NCI-H69 (cell line): ENCODE measurements around the gene REG3G.

Experiments used
- DNase-seq: peaks from one replicate; lab custom pipeline; 2025; lab: John Stamatoyannopoulos, UW

Gene REG3G

GRCh38 chr2:79025421-79025820, at the start of gene REG3G:
TSS of gene REG3G (plus strand) at chr2:79025702. CDS start at chr2:79026094, 392 bp downstream.
- no peak for DNase-seq

- no peak for DNase-seq
Observed at GRCh38 chr2:78977661-78978145, 47.8 kb upstream of the REG3G start.

- DNase-seq = no peak
Observed at GRCh38 chr2:78978340-78978739, 47.2 kb upstream of the REG3G start.

- peak; percentile 22 for DNase-seq
Observed at GRCh38 chr2:78979380-78980151, 45.9 kb upstream of the REG3G start.

GRCh38 chr2:78980152-78980465, 45.4 kb upstream of the REG3G start:
- no peak for DNase-seq

- no peak for DNase-seq
Observed at GRCh38 chr2:78980871-78981270, 44.6 kb upstream of the REG3G start.

- DNase-seq = no peak
Observed at GRCh38 chr2:78982638-78983330, 42.7 kb upstream of the REG3G start.

GRCh38 chr2:78984386-78984785, 41.1 kb upstream of the REG3G start:
- DNase-seq = no peak

- no peak for DNase-seq
Observed at GRCh38 chr2:78985558-78985957, 39.9 kb upstream of the REG3G start.

- DNase-seq = no peak
Observed at GRCh38 chr2:78989051-78989450, 36.5 kb upstream of the REG3G start.

- peak; percentile 39 for DNase-seq
Observed at GRCh38 chr2:78992451-78992806, 33.1 kb upstream of the REG3G start.

GRCh38 chr2:78992807-78993517, 32.5 kb upstream of the REG3G start:
- DNase-seq = peak; percentile 80

GRCh38 chr2:78993518-78994148, 31.9 kb upstream of the REG3G start:
- no peak for DNase-seq

- no peak for DNase-seq
Observed at GRCh38 chr2:78994789-78995188, 30.7 kb upstream of the REG3G start.

GRCh38 chr2:78999406-78999805, 26.1 kb upstream of the REG3G start:
- DNase-seq = peak; percentile 1

- no peak for DNase-seq
Observed at GRCh38 chr2:79000008-79000576, 25.4 kb upstream of the REG3G start.

- DNase-seq = no peak
Observed at GRCh38 chr2:79001285-79001684, 24.2 kb upstream of the REG3G start.

GRCh38 chr2:79004680-79005079, 20.8 kb upstream of the REG3G start:
- no peak for DNase-seq

- no peak for DNase-seq
Observed at GRCh38 chr2:79005216-79005615, 20.3 kb upstream of the REG3G start.

GRCh38 chr2:79009388-79009787, 16.1 kb upstream of the REG3G start:
- no peak for DNase-seq

GRCh38 chr2:79011496-79011895, 14.0 kb upstream of the REG3G start:
- DNase-seq = no peak

GRCh38 chr2:79013629-79014028, 11.9 kb upstream of the REG3G start:
- DNase-seq = no peak
